PC-9 (cell line): ENCODE measurements around the gene VPS35.

ENCODE experiments used
- EZH2 ChIP-seq: fragments of 200-600 bp; sonication (generic); IDR thresholded peaks from 2 replicates; pipeline ENCODE4 v1.8.0; 2017; ENCODE audit warnings: antibody characterized with exemption, low read depth
- TF ChIP-seq, protein P1 (sequence below): fragments of 200-600 bp; sonication (generic); conservative IDR thresholded peaks from 2 replicates; pipeline ENCODE4 v1.6.1; 2017; ENCODE audit warnings: mixed run types, antibody characterized with exemption, mild to moderate bottlenecking, moderate library complexity

DNA sequence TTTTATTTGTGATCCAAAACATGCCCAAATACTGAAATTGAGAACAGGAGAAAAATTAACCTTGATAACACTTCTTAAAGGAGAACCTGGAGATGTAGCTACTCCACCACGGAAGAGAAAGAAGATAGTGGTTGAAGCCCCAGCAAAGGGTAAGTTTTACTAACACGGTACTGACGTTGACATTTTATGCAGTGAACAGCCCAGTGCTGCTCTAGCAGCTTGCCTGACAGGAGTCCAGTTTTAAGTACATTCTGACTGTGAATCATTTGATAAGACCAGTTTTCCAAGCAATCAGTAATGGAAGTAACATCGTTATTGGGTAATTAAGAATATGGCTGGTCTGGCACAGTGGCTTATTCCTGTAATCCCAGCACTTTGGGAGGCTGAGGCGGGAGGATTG, 7.0 kb upstream of the VPS35 start:
- TF ChIP-seq, protein P1, sequence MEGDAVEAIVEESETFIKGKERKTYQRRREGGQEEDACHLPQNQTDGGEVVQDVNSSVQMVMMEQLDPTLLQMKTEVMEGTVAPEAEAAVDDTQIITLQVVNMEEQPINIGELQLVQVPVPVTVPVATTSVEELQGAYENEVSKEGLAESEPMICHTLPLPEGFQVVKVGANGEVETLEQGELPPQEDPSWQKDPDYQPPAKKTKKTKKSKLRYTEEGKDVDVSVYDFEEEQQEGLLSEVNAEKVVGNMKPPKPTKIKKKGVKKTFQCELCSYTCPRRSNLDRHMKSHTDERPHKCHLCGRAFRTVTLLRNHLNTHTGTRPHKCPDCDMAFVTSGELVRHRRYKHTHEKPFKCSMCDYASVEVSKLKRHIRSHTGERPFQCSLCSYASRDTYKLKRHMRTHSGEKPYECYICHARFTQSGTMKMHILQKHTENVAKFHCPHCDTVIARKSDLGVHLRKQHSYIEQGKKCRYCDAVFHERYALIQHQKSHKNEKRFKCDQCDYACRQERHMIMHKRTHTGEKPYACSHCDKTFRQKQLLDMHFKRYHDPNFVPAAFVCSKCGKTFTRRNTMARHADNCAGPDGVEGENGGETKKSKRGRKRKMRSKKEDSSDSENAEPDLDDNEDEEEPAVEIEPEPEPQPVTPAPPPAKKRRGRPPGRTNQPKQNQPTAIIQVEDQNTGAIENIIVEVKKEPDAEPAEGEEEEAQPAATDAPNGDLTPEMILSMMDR: no peak
- no peak for TF ChIP-seq EZH2
